GM23248 (cell line): ENCODE results near the gene FAM180A.

Source experiments
- EZH2 ChIP-seq: fragments of 200-600 bp; sonication (generic); IDR thresholded peaks from 2 replicates; pipeline ENCODE4 v1.6.1; 2018; ENCODE audit warnings: antibody characterized with exemption, mild to moderate bottlenecking; ENCODE audit not compliant: insufficient read depth, poor library complexity, severe bottlenecking
- EZH2phosphoT487 ChIP-seq: fragments of 200-600 bp; sonication (generic); IDR thresholded peaks from 2 replicates; pipeline ENCODE4 v1.6.1; 2018; ENCODE audit warnings: antibody characterized with exemption, moderate library complexity, mild to moderate bottlenecking, low read depth; ENCODE audit not compliant: insufficient read depth

DNA sequence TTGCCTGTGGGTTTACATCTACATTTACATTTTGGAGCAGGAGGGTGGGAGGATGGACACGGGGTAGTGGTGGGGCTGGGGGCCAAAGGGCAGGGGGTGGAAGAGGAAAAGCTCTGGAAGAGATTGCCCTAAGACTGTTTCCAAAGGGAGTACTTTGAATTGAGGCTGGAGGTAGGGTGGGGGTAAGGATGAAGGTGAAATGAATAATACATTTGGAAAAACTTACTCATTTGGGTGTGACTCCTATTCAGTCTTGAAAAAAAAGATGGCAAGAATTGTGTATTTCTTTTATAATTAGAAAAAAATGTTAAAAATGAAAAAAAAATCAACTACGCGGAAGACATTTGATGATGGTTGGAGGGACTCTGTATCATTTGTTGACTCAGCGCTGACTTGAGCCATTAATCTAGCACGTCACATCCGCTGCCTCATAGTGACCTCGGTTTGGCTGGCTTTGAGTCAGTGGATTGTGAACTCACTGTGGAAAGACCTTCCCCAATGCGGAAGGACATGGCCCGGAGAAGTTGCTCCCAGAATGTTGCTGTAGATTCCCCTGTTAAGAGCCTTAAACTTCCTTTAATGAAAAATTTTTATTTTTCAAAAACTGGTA is 2.8 kb downstream of the FAM180A start:
- TF ChIP-seq EZH2: no peak
- TF ChIP-seq EZH2phosphoT487: no peak
